ENCODE results near the gene ST7L.

The ST7L gene

GRCh38 chr1:112544751-112545150 is 74.2 kb downstream of the ST7L start:
- DNase-seq (ENCODE audit: low read depth), result no peak

DNA sequence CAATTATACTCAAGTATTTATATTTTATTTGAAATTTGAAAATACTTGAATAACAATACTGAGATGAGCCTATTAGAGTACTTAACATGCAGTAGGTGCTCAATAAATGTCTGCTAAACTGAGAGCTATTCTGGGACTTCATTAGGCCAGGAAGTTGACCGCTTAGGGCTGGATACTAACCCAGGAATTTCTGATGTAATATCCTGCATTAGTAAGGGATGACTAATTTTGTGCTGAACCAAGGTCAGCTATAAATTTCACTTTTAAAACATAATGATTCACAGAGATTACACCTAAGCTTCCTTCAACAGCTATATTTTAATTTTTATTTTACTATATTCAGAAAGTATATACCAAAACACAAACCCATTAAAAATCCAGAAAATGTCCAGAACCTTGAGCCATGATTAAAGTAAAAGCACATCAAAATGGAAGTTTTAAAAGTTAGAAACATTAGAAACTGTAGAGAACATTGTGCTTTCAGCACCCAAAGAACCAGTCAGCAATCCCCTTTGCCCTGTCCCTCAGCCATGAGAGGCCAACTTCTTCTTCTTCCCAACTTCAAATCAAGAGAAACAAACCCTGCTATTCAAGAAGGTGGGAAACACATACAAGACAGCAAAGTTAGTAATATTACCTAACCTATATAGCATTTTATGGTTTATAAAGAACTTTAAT is 74.8 kb downstream of the ST7L start:
- no peak for DNase-seq (ENCODE audit: low read depth)

- no peak for DNase-seq (ENCODE audit: low read depth)
Measured at GRCh38 chr1:112542206-112542973, 76.6 kb downstream of the ST7L start.

DNA sequence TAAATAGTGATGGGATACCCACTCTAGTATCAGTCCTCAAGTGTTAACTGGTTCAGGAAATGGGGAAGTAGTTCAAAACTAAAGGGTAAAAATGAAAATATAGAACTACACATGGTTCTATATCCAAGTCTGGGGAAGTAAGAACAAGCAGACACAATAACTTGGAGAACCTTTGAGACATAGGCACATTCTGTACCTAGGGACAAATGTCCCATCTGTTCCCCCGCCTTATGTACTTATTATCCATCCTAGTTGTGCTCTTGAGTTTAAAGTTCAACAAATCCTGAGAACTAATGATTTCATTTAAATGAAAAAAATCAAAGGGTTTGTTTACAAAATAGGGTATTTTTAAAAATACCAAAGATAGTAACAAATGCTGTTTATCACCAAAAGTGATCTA is 77.6 kb downstream of the ST7L start:
- DNase-seq (ENCODE audit: low read depth), result no peak

- DNase-seq (ENCODE audit: low read depth), result no peak
Measured at GRCh38 chr1:112540226-112540794, 78.6 kb downstream of the ST7L start.

DNA sequence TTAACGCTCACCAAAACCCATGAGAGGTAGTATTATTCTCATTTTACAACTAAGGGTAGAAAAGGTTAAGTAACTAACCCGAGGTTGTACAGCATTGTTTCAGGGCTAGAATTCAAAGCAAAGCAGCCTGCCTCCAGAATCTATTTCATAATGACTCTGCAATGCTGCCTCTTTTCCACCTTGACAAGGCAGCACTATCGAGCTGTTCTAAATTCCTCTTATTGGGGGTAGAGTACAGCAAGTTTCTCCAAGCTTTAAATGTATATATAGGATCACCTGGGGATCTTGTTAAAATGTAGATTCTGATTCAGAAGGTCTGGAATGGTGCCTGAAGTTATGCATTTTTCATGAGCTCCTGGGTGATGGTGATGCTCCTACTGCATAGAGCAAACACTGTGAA is 80.1 kb downstream of the ST7L start:
- no peak for DNase-seq (ENCODE audit: low read depth)

- no peak for DNase-seq (ENCODE audit: low read depth)
Measured at GRCh38 chr1:112537456-112537855, 81.5 kb downstream of the ST7L start.

- DNase-seq (ENCODE audit: low read depth), result no peak
Measured at GRCh38 chr1:112536561-112536960, 82.4 kb downstream of the ST7L start.

DNA sequence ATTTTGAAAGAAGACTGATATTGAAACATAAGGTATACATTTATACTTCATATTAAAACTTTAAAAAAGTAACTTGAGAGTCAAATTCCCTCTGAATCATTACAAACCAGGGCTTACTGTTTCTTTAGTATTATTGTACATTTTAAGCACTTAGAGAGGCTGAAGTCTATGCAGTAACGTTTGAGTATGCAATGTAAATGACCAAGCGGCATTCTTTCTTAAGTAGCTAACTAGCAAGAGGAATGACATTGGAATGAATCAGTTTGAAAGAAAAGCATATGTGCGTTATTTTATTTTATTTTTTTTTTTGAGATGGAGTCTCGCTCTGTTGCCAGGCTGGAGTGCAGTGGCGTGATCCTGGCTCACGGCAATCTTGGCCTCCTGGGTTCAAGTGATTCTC is 85.9 kb downstream of the ST7L start:
- DNase-seq (ENCODE audit: low read depth), result no peak

DNA sequence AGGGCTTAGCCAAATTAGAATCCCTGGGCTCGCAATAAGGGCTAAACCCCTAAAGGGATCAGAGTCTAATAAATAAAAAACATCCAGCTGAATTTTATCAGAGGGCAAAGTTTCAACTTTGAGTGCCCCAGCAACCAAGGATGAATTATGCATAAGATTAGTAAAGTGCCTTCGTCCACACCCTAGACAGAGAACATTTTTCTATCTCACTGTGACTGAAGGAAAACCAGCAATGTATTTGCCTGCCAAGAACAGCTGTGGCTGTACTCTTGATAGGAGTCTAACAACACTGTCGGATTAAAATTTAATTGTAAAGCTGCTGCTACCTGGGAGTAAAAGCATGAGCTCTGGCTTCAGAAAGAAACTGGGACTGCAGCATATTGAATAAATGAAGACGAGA is 86.9 kb downstream of the ST7L start:
- DNase-seq (ENCODE audit: low read depth), result no peak

DNA sequence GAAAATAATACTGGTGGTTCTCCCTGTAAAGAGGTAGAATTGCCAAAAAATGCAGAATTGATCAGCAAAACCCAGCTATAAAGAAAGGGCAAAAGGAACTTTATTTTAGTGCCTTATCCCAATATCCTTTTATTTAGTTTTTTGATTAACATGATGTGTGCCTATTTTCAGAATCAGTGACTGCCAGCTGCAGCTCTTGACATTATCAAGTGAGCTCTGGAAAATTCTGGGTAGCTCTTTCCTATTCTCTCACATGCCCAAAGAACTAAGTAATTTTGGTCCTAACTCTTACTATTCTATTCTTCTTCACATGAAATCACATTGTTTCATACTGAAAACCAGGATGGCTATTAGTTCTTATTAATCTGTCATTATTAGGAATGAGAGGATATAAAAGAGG is 88.1 kb downstream of the ST7L start:
- no peak for DNase-seq (ENCODE audit: low read depth)

- no peak for DNase-seq (ENCODE audit: low read depth)
Measured at GRCh38 chr1:112529301-112529700, 89.6 kb downstream of the ST7L start.

- DNase-seq (ENCODE audit: low read depth), result no peak
Measured at GRCh38 chr1:112528076-112528475, 90.9 kb downstream of the ST7L start.

GRCh38 chr1:112527266-112528010 is 91.5 kb downstream of the ST7L start:
- no peak for DNase-seq (ENCODE audit: low read depth)

GRCh38 chr1:112524986-112525385 is 94.0 kb downstream of the ST7L start:
- DNase-seq (ENCODE audit: low read depth), result no peak

DNA sequence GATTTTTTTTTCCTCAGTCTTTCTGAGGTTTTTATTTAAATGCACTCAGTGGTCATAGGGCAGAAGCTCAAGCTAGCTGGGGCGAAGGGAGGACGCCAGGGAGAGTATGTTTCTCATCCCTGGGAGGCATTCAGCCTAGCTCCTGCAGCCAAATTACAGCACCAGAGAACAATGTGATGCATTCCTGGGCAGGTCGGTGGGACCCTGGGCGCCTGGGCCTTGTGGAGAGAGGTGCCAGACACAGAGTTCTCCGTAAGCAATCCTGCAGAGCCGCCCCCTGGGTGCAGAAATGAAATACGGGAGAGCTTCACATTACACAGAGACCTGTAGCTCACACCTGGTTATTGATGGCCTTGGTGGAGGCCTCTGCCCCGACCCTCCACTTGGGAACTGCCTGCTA is 94.7 kb downstream of the ST7L start:
- DNase-seq (ENCODE audit: low read depth), result no peak

DNA sequence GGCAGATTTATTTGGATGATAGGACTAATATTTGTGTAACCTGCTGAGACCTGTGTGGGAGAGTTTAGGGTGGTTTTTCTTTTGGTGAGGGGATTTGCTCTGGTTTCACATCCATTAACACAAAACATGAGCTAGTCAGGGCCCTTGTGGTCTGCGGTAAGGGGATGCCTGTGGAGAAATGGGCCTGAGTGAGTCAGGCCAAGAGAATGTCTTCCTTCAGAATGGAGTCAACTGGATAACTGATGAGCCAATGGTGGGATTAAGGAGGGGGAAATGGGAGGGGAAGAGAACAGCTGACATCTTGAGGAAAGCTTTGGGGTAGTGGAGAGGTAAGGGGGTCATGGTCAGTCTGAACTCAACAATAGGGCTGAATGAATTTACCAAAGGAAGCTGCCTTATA is 96.3 kb downstream of the ST7L start:
- DNase-seq (ENCODE audit: low read depth), result no peak

GRCh38 chr1:112520166-112520565 is 98.8 kb downstream of the ST7L start:
- DNase-seq (ENCODE audit: low read depth), result no peak

DNA sequence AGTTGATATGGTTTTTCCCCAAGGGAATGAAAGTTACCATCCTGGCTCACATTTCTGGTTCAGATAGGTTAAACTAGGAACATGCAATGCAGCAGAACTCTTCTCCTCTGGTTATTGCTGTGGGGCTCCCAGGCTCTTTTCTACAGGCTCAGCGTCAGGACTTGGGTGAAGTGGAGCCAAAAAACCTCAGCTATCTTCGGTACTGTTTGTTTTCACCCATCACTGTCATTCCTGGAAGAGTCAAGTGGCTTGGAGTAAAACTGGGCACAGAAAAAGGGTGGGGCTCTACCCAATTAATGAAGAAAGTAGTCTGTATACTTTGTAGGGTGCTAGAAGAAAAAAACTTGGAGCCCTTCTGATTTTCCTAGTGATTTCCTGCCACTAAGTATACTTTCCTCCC is 100.8 kb downstream of the ST7L start:
- DNase-seq (ENCODE audit: low read depth), result no peak

- DNase-seq (ENCODE audit: low read depth), result no peak
Measured at GRCh38 chr1:112517646-112518045, 101.3 kb downstream of the ST7L start.

DNA sequence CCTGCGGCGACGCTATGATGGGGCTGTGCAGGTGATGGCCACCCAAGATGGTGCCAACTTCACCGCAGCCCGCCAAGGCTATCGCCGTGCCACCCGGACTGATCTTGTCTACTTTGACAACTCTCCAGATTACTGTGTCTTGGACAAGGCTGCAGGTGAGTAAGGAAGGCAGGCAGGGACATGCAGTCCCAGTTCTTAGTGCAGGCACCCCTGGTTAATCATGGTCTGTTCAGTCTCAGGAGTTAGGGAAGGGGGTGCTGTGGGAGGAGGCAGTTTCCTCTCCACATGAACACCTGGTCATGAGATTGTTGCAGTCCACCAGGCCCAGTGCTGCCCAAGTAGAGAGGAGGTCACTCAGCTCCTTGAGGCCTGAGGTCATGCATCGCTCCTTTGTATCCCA is 101.7 kb downstream of the ST7L start:
- DNase-seq (ENCODE audit: low read depth), result no peak

DNA sequence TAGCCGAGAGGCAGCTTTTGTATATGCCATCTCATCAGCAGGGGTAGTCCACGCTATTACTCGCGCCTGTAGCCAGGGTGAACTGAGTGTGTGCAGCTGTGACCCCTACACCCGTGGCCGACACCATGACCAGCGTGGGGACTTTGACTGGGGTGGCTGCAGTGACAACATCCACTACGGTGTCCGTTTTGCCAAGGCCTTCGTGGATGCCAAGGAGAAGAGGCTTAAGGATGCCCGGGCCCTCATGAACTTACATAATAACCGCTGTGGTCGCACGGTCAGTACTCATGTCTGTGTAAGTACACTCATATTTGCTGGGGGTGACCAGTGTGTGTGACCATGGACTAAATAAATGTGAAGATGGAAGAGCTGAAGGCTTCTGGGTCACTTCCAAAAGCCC is 102.8 kb downstream of the ST7L start:
- no peak for DNase-seq (ENCODE audit: low read depth)
